RWPE2 (cell line): ENCODE results near the gene CEP20.

Source experiments
- ATAC-seq: fragments of 200-7000 bp; cut with Tn5 transposase; 3 replicates; pipeline ENCODE4 v1.9.1; 2021; ENCODE audit warnings: low read depth
- DNase-seq: peaks from one replicate; pipeline ENCODE4 v3.0.0-alpha.2; 2020; ENCODE audit warnings: low spot score
- H3K27ac ChIP-seq: fragments of 450-650 bp; 2 replicates; pipeline ENCODE4 v1.5.1; 2017; ENCODE audit warnings: mild to moderate bottlenecking; ENCODE audit not compliant: poor library complexity, severe bottlenecking
- H3K27me3 ChIP-seq: fragments of 250-450 bp; sonication (Bioruptor Pico); 2 replicates; pipeline ENCODE4 v1.5.1; 2021; ENCODE audit warnings: mild to moderate bottlenecking, moderate library complexity; ENCODE audit not compliant: insufficient read depth, poor library complexity, severe bottlenecking
- H3K36me3 ChIP-seq: fragments of 250-450 bp; sonication (Bioruptor Pico); 2 replicates; pipeline ENCODE4 v1.5.1; 2020; ENCODE audit warnings: low read depth, mild to moderate bottlenecking, moderate library complexity
- H3K4me1 ChIP-seq: fragments of 250-450 bp; sonication (Bioruptor Pico); 2 replicates; pipeline ENCODE4 v1.5.1; 2021; ENCODE audit warnings: mild to moderate bottlenecking, moderate library complexity; ENCODE audit not compliant: insufficient read depth, poor library complexity, severe bottlenecking
- H3K4me3 ChIP-seq: fragments of 250-450 bp; sonication (Bioruptor Pico); 2 replicates; pipeline ENCODE4 v1.5.1; 2021; ENCODE audit warnings: mild to moderate bottlenecking, moderate library complexity; ENCODE audit not compliant: severe bottlenecking
- H3K9me3 ChIP-seq: fragments of 250-450 bp; sonication (Bioruptor Pico); 2 replicates; pipeline ENCODE4 v1.5.1; 2021; ENCODE audit warnings: mild to moderate bottlenecking, moderate library complexity; ENCODE audit not compliant: severe bottlenecking
- CTCF ChIP-seq: fragments of 450-650 bp; IDR thresholded peaks from one replicate; pipeline ENCODE4 v1.5.1; 2017; ENCODE audit warnings: mild to moderate bottlenecking, moderate library complexity; ENCODE audit not compliant: poor library complexity, severe bottlenecking

Gene CEP20

GRCh38 chr16:15833541-15833940 is 54.9 kb downstream of the CEP20 start:
- Histone ChIP-seq H3K4me1 (no peaks in the 10 kb centered on the region), H3K4me3 (no peak overlapping the region), H3K27ac (no peak overlapping the region), H3K36me3 (no peaks in the 10 kb centered on the region), H3K9me3 (no peaks in the 10 kb centered on the region), H3K27me3 (no peaks in the 10 kb centered on the region)
- no peak for ATAC-seq
- no peak for TF ChIP-seq CTCF
- DNase-seq: no peak

- H3K9me3 ChIP-seq: no peaks in the 10 kb centered on the region
- no peak for DNase-seq
- H3K27ac ChIP-seq: no peak overlapping the region
- no peak for TF ChIP-seq CTCF
- no peaks in the 10 kb centered on the region for H3K4me1 ChIP-seq
- ATAC-seq: no peak
- no peaks in the 10 kb centered on the region for H3K36me3 ChIP-seq
- H3K27me3 ChIP-seq: no peaks in the 10 kb centered on the region
- H3K4me3 ChIP-seq: no peak overlapping the region
These were observed 56.2 kb downstream of the CEP20 start for GRCh38 chr16:15832241-15832640.

- H3K27ac ChIP-seq: no peak overlapping the region
- no peak overlapping the region for H3K4me3 ChIP-seq
- H3K27me3 ChIP-seq: no peaks in the 10 kb centered on the region
- DNase-seq (no peak), ATAC-seq (no peak)
- no peaks in the 10 kb centered on the region for H3K4me1 ChIP-seq
- H3K36me3 ChIP-seq: no peaks in the 10 kb centered on the region
- H3K9me3 ChIP-seq: no peaks in the 10 kb centered on the region
- TF ChIP-seq CTCF: no peak
These were observed 57.5 kb downstream of the CEP20 start for GRCh38 chr16:15830832-15831451.

- H3K27ac ChIP-seq: no peak overlapping the region
- no peaks in the 10 kb centered on the region for H3K36me3 ChIP-seq
- DNase-seq: no peak
- no peaks in the 10 kb centered on the region for H3K27me3 ChIP-seq
- no peak for ATAC-seq
- no peaks in the 10 kb centered on the region for H3K4me1 ChIP-seq
- H3K4me3 ChIP-seq: no peak overlapping the region
- TF ChIP-seq CTCF: no peak
- H3K9me3 ChIP-seq: no peaks in the 10 kb centered on the region
These were observed 58.9 kb downstream of the CEP20 start for GRCh38 chr16:15829460-15829859.

- Histone ChIP-seq H3K4me1 (no peaks in the 10 kb centered on the region), H3K27ac (no peak overlapping the region), H3K36me3 (no peaks in the 10 kb centered on the region), H3K27me3 (no peaks in the 10 kb centered on the region), H3K9me3 (no peaks in the 10 kb centered on the region), H3K4me3 (no peak overlapping the region)
- no peak for TF ChIP-seq CTCF
- no peak for ATAC-seq
- DNase-seq: no peak
These were observed 60.6 kb downstream of the CEP20 start for GRCh38 chr16:15827709-15828343.
